ENCODE results near the gene SDR9C7.

DNA sequence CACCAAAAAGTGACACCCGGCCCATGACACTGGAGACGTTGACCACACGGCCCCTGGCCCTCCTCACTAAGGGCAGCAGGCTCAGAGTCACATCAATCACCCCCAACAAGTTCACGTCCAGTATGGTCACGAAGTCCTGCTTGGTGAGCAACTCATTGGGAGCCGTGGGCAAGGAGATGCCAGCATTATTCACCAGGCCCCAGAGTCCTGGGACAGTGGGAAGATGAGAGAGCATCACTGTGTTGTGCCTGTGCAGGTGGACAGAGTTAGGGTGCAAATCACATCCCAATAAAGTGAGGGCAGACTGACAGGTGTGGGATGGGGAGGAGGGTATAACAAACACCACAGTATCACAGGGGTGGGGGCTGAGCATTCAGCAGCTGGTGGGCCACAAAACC lies 20.7 kb upstream of the SDR9C7 start:
- TF ChIP-seq, protein P1, sequence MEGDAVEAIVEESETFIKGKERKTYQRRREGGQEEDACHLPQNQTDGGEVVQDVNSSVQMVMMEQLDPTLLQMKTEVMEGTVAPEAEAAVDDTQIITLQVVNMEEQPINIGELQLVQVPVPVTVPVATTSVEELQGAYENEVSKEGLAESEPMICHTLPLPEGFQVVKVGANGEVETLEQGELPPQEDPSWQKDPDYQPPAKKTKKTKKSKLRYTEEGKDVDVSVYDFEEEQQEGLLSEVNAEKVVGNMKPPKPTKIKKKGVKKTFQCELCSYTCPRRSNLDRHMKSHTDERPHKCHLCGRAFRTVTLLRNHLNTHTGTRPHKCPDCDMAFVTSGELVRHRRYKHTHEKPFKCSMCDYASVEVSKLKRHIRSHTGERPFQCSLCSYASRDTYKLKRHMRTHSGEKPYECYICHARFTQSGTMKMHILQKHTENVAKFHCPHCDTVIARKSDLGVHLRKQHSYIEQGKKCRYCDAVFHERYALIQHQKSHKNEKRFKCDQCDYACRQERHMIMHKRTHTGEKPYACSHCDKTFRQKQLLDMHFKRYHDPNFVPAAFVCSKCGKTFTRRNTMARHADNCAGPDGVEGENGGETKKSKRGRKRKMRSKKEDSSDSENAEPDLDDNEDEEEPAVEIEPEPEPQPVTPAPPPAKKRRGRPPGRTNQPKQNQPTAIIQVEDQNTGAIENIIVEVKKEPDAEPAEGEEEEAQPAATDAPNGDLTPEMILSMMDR (IDR thresholded peaks at IDR 0.05), result no peak
- TF ChIP-seq POLR2AphosphoS5 (IDR thresholded peaks at IDR 0.05), result no peak
- no peak for TF ChIP-seq POLR2A (IDR thresholded peaks at IDR 0.05)
- TF ChIP-seq EP300 (IDR thresholded peaks at IDR 0.05), result no peak

All from gastroesophageal sphincter (tissue), 3 donors.